Smooth muscle cell (in vitro differentiated cells): ENCODE results near the gene MRGPRX2. TPM values are rescaled to one million over a fixed set of nuclear protein-coding genes. Genes with fewer than 3 reads are reported as not detected.

ENCODE experiments used
- DNase-seq: peaks from one replicate; lab custom pipeline; 2025; ENCODE audit not compliant: unreplicated experiment; lab: John Stamatoyannopoulos, UW
- H2AFZ ChIP-seq: fragments of 200-600 bp; sonication (generic); 2 replicates; pipeline ENCODE4 v1.6.0; 2016; ENCODE audit warnings: antibody characterized with exemption, low read depth, mild to moderate bottlenecking
- H3F3A ChIP-seq: fragments of 200-600 bp; sonication (generic); 2 replicates; pipeline ENCODE4 v1.6.0; 2017; ENCODE audit warnings: antibody characterized with exemption, low read depth
- H3K27ac ChIP-seq: fragments of 200-600 bp; sonication (generic); 2 replicates; pipeline ENCODE4 v1.5.1; 2016; ENCODE audit warnings: low read depth, mild to moderate bottlenecking
- H3K27me3 ChIP-seq: fragments of 200-600 bp; sonication (generic); 2 replicates; pipeline ENCODE4 v1.6.1; 2016; ENCODE audit warnings: low read depth, mild to moderate bottlenecking
- H3K36me3 ChIP-seq: fragments of 200-600 bp; sonication (generic); 2 replicates; pipeline ENCODE4 v1.5.1; 2016; ENCODE audit warnings: low read depth
- H3K4me1 ChIP-seq: fragments of 200-600 bp; sonication (generic); 2 replicates; pipeline ENCODE4 v1.5.1; 2016; ENCODE audit warnings: low read depth
- H3K4me2 ChIP-seq: fragments of 200-600 bp; sonication (generic); 2 replicates; pipeline ENCODE4 v1.6.0; 2016; ENCODE audit warnings: mild to moderate bottlenecking
- H3K4me3 ChIP-seq: fragments of 200-600 bp; sonication (generic); 2 replicates; pipeline ENCODE4 v1.5.1; 2016; ENCODE audit warnings: mild to moderate bottlenecking
- H3K79me2 ChIP-seq: fragments of 200-600 bp; sonication (generic); 2 replicates; pipeline ENCODE4 v1.6.0; 2016; ENCODE audit warnings: low read depth, mild to moderate bottlenecking
- H3K9ac ChIP-seq: fragments of 200-600 bp; sonication (generic); 2 replicates; pipeline ENCODE4 v1.6.0; 2016; ENCODE audit warnings: low read depth
- H3K9me3 ChIP-seq: fragments of 200-600 bp; sonication (generic); replicated peaks from 2 replicates; pipeline ENCODE4 v1.5.1; 2016; ENCODE audit warnings: low read depth
- H4K20me1 ChIP-seq: fragments of 200-600 bp; sonication (generic); 2 replicates; pipeline ENCODE4 v1.6.0; 2016; ENCODE audit warnings: low read depth
- WGBS: methylation state at CpG from one replicate; pipeline ENCODE4 v1.1.7; 2016; ENCODE audit warnings: low lambda C conversion rate; 5-methylcytosine and 5-hydroxymethylcytosine counted together
- polyA plus RNA-seq: library from polyadenylated mRNA; unstranded; fragments of >200 nt; fragmentation: Nextera tagmentation; extraction: Ambion mirVana; gene quantifications from 2 replicates; pipeline ENCODE4 v1.2.1, GENCODE V29; 2016
- total RNA-seq: library from RNA; depleted of rRNA; stranded (reverse); fragments of >200 nt; gene quantifications from 2 replicates; pipeline ENCODE4 v1.2.3, GENCODE V29; 2014
- TF ChIP-seq, protein P1 (sequence below): fragments of 200-600 bp; sonication (generic); IDR thresholded peaks from 2 replicates; pipeline ENCODE4 v1.5.1; 2017; ENCODE audit warnings: borderline replicate concordance, mild to moderate bottlenecking, antibody characterized with exemption; ENCODE audit not compliant: insufficient read depth, poor library complexity, severe bottlenecking

Gene MRGPRX2
- total and polyA plus RNA-seq, 2 experiments from 2014 or later = 0.19 TPM; not detected in 1

DNA sequence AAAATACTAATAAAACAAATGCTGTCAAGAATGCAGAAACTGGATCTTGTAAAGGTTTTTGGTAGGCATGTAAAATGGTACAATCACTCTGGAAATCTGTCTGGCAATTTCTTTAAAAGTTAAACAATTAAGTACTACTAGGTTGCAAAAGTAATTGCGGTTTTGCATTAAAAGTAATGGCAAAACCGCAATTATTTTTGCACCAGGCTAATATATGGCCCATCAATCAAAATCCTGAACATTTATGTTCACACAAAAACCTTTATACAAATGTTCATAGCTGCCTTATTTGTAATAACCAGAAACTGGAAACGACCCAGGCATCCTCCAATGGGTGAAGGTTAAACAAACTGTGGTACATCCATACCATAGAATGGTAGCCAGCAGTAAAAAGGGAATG lies 31.8 kb upstream of the MRGPRX2 start:
- H3K27me3 ChIP-seq = peaks cover 7% of the 10 kb centered on the region
- no peaks in the 10 kb centered on the region for H3K9me3 ChIP-seq
- DNase-seq = no peak
- 82% methylated on average over 3 of the region's 3 CpGs for WGBS
- no peak overlapping the region for H3K27ac ChIP-seq
- H3K9ac ChIP-seq = no peak overlapping the region
- H3K4me3 ChIP-seq = no peak overlapping the region
- TF ChIP-seq, protein P1, sequence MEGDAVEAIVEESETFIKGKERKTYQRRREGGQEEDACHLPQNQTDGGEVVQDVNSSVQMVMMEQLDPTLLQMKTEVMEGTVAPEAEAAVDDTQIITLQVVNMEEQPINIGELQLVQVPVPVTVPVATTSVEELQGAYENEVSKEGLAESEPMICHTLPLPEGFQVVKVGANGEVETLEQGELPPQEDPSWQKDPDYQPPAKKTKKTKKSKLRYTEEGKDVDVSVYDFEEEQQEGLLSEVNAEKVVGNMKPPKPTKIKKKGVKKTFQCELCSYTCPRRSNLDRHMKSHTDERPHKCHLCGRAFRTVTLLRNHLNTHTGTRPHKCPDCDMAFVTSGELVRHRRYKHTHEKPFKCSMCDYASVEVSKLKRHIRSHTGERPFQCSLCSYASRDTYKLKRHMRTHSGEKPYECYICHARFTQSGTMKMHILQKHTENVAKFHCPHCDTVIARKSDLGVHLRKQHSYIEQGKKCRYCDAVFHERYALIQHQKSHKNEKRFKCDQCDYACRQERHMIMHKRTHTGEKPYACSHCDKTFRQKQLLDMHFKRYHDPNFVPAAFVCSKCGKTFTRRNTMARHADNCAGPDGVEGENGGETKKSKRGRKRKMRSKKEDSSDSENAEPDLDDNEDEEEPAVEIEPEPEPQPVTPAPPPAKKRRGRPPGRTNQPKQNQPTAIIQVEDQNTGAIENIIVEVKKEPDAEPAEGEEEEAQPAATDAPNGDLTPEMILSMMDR = no peak
- H3K36me3 ChIP-seq = no peaks in the 10 kb centered on the region
- no peaks in the 10 kb centered on the region for H4K20me1 ChIP-seq
- H3K4me1 ChIP-seq = no peaks in the 10 kb centered on the region
- no peaks in the 10 kb centered on the region for H3K79me2 ChIP-seq
- H2AFZ ChIP-seq = no peak overlapping the region
- H3F3A ChIP-seq = no peaks in the 10 kb centered on the region
- no peak overlapping the region for H3K4me2 ChIP-seq

DNA sequence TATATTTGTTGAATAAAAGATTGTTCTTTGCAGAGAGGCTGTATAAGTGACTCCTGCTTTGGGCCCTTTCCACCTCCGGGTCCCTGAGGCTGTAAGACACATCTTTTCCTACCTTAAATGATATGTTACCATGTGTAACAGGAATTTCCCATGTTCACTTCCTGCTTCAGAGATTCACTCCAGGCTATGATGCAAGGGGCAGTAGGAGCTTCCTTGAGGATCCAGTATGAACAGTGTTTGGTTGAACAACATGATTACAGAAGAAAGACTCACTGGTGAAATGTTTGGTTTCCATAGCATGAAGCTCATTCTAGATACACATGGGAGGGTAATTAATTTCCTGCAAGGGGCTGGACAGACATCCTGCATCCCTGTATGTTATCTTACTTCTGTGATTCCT lies 30.8 kb upstream of the MRGPRX2 start:
- Histone ChIP-seq H2AFZ (no peak overlapping the region), H3K36me3 (no peaks in the 10 kb centered on the region), H3K27ac (no peak overlapping the region), H3K27me3 (peaks cover 7% of the 10 kb centered on the region), H3K79me2 (no peaks in the 10 kb centered on the region), H3K9ac (no peak overlapping the region), H3K4me2 (no peak overlapping the region), H4K20me1 (no peaks in the 10 kb centered on the region), H3K4me3 (no peak overlapping the region), H3K4me1 (no peaks in the 10 kb centered on the region), H3K9me3 (no peaks in the 10 kb centered on the region), H3F3A (no peaks in the 10 kb centered on the region)
- 95% methylated on average over 1 of the region's 1 CpG for WGBS
- TF ChIP-seq, protein P1 = no peak
- DNase-seq = no peak

DNA sequence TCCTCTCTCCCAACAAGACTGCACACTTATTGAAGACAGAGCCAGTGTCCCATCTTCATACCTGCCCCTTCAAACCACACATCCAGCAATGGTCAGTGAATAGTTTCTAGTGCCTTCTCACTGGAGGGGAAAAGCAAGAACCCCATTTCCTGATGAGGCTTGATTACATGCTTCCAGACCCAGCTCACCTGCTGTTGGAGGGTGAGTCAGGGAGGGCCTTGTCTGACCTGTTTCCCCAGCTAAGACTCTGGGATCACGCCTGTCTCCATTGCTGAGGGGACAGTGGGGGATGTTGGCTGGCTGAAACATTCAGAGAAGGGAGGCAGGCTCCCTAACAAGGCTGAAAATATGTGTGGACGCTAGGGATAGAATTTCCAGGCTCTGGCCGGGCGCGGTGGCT lies 28.9 kb upstream of the MRGPRX2 start:
- H3K79me2 ChIP-seq = no peaks in the 10 kb centered on the region
- peak overlapping the region; percentile 71 for H3K27ac ChIP-seq
- no peak overlapping the region for H2AFZ ChIP-seq
- TF ChIP-seq, protein P1 = no peak
- DNase-seq = no peak
- no peaks in the 10 kb centered on the region for H4K20me1 ChIP-seq
- 68% methylated on average over 5 of the region's 5 CpGs for WGBS
- H3K27me3 ChIP-seq = peaks cover 7% of the 10 kb centered on the region
- no peaks in the 10 kb centered on the region for H3F3A ChIP-seq
- H3K9ac ChIP-seq = no peak overlapping the region
- no peaks in the 10 kb centered on the region for H3K9me3 ChIP-seq
- H3K36me3 ChIP-seq = no peaks in the 10 kb centered on the region
- H3K4me2 ChIP-seq = no peak overlapping the region
- no peaks in the 10 kb centered on the region for H3K4me1 ChIP-seq
- H3K4me3 ChIP-seq = no peak overlapping the region

DNA sequence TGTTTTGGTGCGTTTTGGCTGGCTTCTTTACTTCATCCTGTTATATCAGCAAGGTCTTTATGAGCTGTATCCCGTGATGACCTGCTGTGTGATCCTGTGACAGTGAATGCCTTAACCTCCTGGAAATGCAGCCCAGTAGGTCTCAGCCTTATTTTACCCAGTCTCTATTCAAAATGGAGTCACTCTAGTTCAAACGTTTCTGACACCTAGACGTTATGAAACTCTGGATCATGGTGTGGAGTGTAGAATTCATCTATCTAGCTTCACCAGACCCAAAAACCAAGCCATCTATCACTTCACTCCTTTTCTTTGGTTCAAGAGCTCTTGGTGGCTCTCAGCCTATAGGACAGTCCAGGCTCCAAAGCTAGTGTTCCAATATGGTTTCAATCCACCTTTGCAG lies 28.3 kb upstream of the MRGPRX2 start:
- Histone ChIP-seq H3K4me1 (no peaks in the 10 kb centered on the region), H3F3A (no peaks in the 10 kb centered on the region), H3K9ac (no peak overlapping the region), H4K20me1 (no peaks in the 10 kb centered on the region), H2AFZ (no peak overlapping the region), H3K79me2 (no peaks in the 10 kb centered on the region), H3K4me3 (no peak overlapping the region), H3K36me3 (no peaks in the 10 kb centered on the region), H3K9me3 (no peaks in the 10 kb centered on the region), H3K27me3 (peaks cover 7% of the 10 kb centered on the region), H3K27ac (peak overlapping the region; percentile 71), H3K4me2 (no peak overlapping the region)
- TF ChIP-seq, protein P1 = no peak
- DNase-seq = no peak
- 91% methylated on average over 4 of the region's 4 CpGs for WGBS
